SIG-M5 treated with dmso at 0.1 percent for 504 hours (cell line): ENCODE results near the gene ARFGAP2.

Source experiments
- DNase-seq: peaks from one replicate; lab custom pipeline; 2025; ENCODE audit not compliant: unreplicated experiment; lab: John Stamatoyannopoulos, UW

The ARFGAP2 gene

GRCh38 chr11:47171856-47172255, 4.8 kb downstream of the ARFGAP2 start:
- no peak for DNase-seq

GRCh38 chr11:47171061-47171838, 5.4 kb downstream of the ARFGAP2 start:
- no peak for DNase-seq

- DNase-seq = no peak
Measured at GRCh38 chr11:47166368-47166767, 10.3 kb downstream of the ARFGAP2 start.

- DNase-seq = no peak
Measured at GRCh38 chr11:47165253-47165840, 11.3 kb downstream of the ARFGAP2 start.

- no peak for DNase-seq
Measured at GRCh38 chr11:47164321-47164720, 12.4 kb downstream of the ARFGAP2 start.

- DNase-seq = no peak
Measured at GRCh38 chr11:47163898-47164297, 12.8 kb downstream of the ARFGAP2 start.

- no peak for DNase-seq
Measured at GRCh38 chr11:47163193-47163592, 13.5 kb downstream of the ARFGAP2 start.

- no peak for DNase-seq
Measured at GRCh38 chr11:47162426-47162825, 14.3 kb downstream of the ARFGAP2 start.

- no peak for DNase-seq
Measured at GRCh38 chr11:47161890-47162289, 14.8 kb downstream of the ARFGAP2 start.

- peak; percentile 35 for DNase-seq
Measured at GRCh38 chr11:47161134-47161854, 15.4 kb downstream of the ARFGAP2 start.

- no peak for DNase-seq
Measured at GRCh38 chr11:47160753-47161133, 15.9 kb downstream of the ARFGAP2 start.

GRCh38 chr11:47158242-47158641, 18.4 kb downstream of the ARFGAP2 start:
- DNase-seq = no peak

- no peak for DNase-seq
Measured at GRCh38 chr11:47157805-47158204, 18.9 kb downstream of the ARFGAP2 start.

GRCh38 chr11:47156951-47157350, 19.7 kb downstream of the ARFGAP2 start:
- DNase-seq = no peak

- DNase-seq = no peak
Measured at GRCh38 chr11:47156333-47156732, 20.3 kb downstream of the ARFGAP2 start.

GRCh38 chr11:47155879-47156278, 20.8 kb downstream of the ARFGAP2 start:
- DNase-seq = no peak

- DNase-seq = no peak
Measured at GRCh38 chr11:47154616-47155570, 21.8 kb downstream of the ARFGAP2 start.

- peak; percentile 49 for DNase-seq
Measured at GRCh38 chr11:47152953-47153950, 23.4 kb downstream of the ARFGAP2 start.

- no peak for DNase-seq
Measured at GRCh38 chr11:47152126-47152952, 24.3 kb downstream of the ARFGAP2 start.
